Measurements from ENCODE around the gene ZNF689. TPM values are rescaled to one million over a fixed set of nuclear protein-coding genes. Genes with fewer than 3 reads are reported as not detected.

ZNF689 gene
- polyA plus RNA-seq, 1 donor from 2014 or later = 10.6 TPM

Small RNA genes within 50 kb of the gene (small RNA-seq; reads per million reads assigned to genes)
- gene AC093249.1 (0 reads per million in 3 experiments), gene AC093249.4 (0 reads per million in 3 experiments)

Other genes starting within 250 kb of the ZNF689 start
- gene TBC1D10B, start 239.9 kb downstream of the ZNF689 start, polyA plus RNA-seq = 24.1 and 32.5 TPM in 2 replicates
- gene MYL11, start 235.6 kb downstream of the ZNF689 start, polyA plus RNA-seq = not detected in 2 replicates
- 0.38 TPM in 1 of 2 replicates, not detected in the other for gene SEPTIN1, start 227.8 kb downstream of the ZNF689 start, polyA plus RNA-seq
- 42.3 and 48.9 TPM in 2 replicates for gene ZNF48, start 215.0 kb downstream of the ZNF689 start, polyA plus RNA-seq
- 10.2 and 11.7 TPM in 2 replicates for gene ZNF771, start 202.8 kb downstream of the ZNF689 start, polyA plus RNA-seq
- 47.3 and 60.4 TPM in 2 replicates for gene DCTPP1, start 180.4 kb downstream of the ZNF689 start, polyA plus RNA-seq
- gene SEPHS2, start 164.5 kb downstream of the ZNF689 start, polyA plus RNA-seq = 9.8 and 11.1 TPM in 2 replicates
- gene ITGAL, start 137.6 kb downstream of the ZNF689 start, polyA plus RNA-seq = not detected in 2 replicates
- gene ZNF768, start 83.8 kb downstream of the ZNF689 start, polyA plus RNA-seq = 54.4 and 56.5 TPM in 2 replicates
- gene ZNF747, start 75.5 kb downstream of the ZNF689 start, polyA plus RNA-seq = 5.7 and 8.4 TPM in 2 replicates
- gene ZNF764, start 52.0 kb downstream of the ZNF689 start, polyA plus RNA-seq = 10.5 and 14.9 TPM in 2 replicates
- gene ZNF688, start 38.7 kb downstream of the ZNF689 start, polyA plus RNA-seq = 26.9 and 28.4 TPM in 2 replicates
- 26.4 and 44.1 TPM in 2 replicates for gene ZNF785, start 24.7 kb downstream of the ZNF689 start, polyA plus RNA-seq
- 23.3 and 31.2 TPM in 2 replicates for gene PRR14, start 40.6 kb upstream of the ZNF689 start, polyA plus RNA-seq
- 19.0 and 24.2 TPM in 2 replicates for gene FBRS, start 48.0 kb upstream of the ZNF689 start, polyA plus RNA-seq
- gene SRCAP, start 88.8 kb upstream of the ZNF689 start, polyA plus RNA-seq = 0.76 and 2.4 TPM in 2 replicates
- gene PHKG2, start 138.0 kb upstream of the ZNF689 start, polyA plus RNA-seq = 41.5 and 55.2 TPM in 2 replicates
- gene CFAP119, start 151.7 kb upstream of the ZNF689 start, polyA plus RNA-seq = 17.0 and 23.3 TPM in 2 replicates
- gene RNF40, start 151.9 kb upstream of the ZNF689 start, polyA plus RNA-seq = 85.2 and 94.4 TPM in 2 replicates
- gene ZNF629, start 176.8 kb upstream of the ZNF689 start, polyA plus RNA-seq = 10.4 and 14.1 TPM in 2 replicates